Kidney (tissue), 14 donors: Measurements from ENCODE around the gene LRCH3. TPM values are rescaled to one million over a fixed set of nuclear protein-coding genes. Genes with fewer than 3 reads are reported as not detected.

ENCODE experiments used
- DNase-seq, 5 donors: peaks; one replicate each; pipeline ENCODE4 v3.0.0-alpha.2; 2013 to 2020
- FAIRE-seq: peaks from 2 replicates; lab custom pipeline; 2012; peaks lifted over from hg19 to GRCh38; lab: Jason Lieb, UNC
- H3K27ac ChIP-seq, 2 donors: one replicate each; pipeline ENCODE4 v1.7.0; 2013; ENCODE audit warnings: low read depth in 2 of 2, low read length in 2 of 2, inconsistent platforms in 1 of 2
- H3K27me3 ChIP-seq: one replicate; pipeline ENCODE4 v1.7.1; 2013; ENCODE audit warnings: low read length, inconsistent platforms; ENCODE audit not compliant: control insufficient read depth, insufficient read depth
- H3K36me3 ChIP-seq, 3 donors: one replicate each; pipeline versions ENCODE4 v1.7.0 to v1.7.1; 2013; ENCODE audit warnings: low read length in 3 of 3, control low read depth in 1 of 3, inconsistent platforms in 1 of 3; ENCODE audit not compliant: insufficient read depth in 3 of 3, control insufficient read depth in 2 of 3
- H3K4me1 ChIP-seq, 3 donors: one replicate each; pipeline versions ENCODE4 v1.7.0 to v1.7.1; 2013; ENCODE audit warnings: low read length in 3 of 3, inconsistent platforms in 1 of 3, low read depth in 1 of 3; ENCODE audit not compliant: control insufficient read depth in 2 of 3, insufficient read depth in 2 of 3
- H3K4me3 ChIP-seq, 3 donors: one replicate each; pipeline versions ENCODE4 v1.7.0 to v1.8.1; 2013; ENCODE audit warnings: low read length in 3 of 3, control low read depth in 1 of 3, inconsistent platforms in 1 of 3
- H3K9ac ChIP-seq, 3 donors: one replicate each; pipeline versions ENCODE4 v1.7.0 to v1.7.1; 2013; ENCODE audit warnings: low read length in 3 of 3, control low read depth in 1 of 3, inconsistent platforms in 1 of 3
- H3K9me3 ChIP-seq, 3 donors: one replicate each; pipeline versions ENCODE4 v1.7.0 to v1.7.1; 2013; ENCODE audit warnings: low read length in 3 of 3, control low read depth in 1 of 3, inconsistent platforms in 1 of 3; ENCODE audit not compliant: control insufficient read depth in 2 of 3, insufficient read depth in 1 of 3
- intact Hi-C: fragments of 100-400 bp; cut with DNase I; formaldehyde crosslinking; loops from one replicate; pipeline ENCODE4 v1.11.1; 2022
- polyA plus RNA-seq: library from polyadenylated mRNA; stranded (reverse); fragments of 350-450 nt; fragmentation: Illumina TruSeq; extraction: RNeasy Lipid Tissue Mini Kit (QIAGEN cat#74804); gene quantifications from one replicate; pipeline ENCODE4 v1.2.3, GENCODE V29; 2014; ENCODE audit warnings: low read depth, low replicate concordance; ENCODE audit not compliant: insufficient read depth
- total RNA-seq: library from RNA; stranded (reverse); fragmentation: NEBNext Ultra II Directional; extraction: Animal tissue kit (Norgen Biotek cat#: 25700); gene quantifications from one replicate; pipeline ENCODE4 v1.2.1, GENCODE V29; 2021
- TF ChIP-seq, protein P1 (sequence below): IDR thresholded peaks from 3 replicates; pipeline ENCODE4 v1.5.1; 2012; ENCODE audit warnings: mild to moderate bottlenecking, moderate library complexity, borderline replicate concordance; ENCODE audit not compliant: insufficient read depth; ENCODE audit errors: extremely low read depth
- donor health status: control.
- donor health status: control.
- donor health status: control.
- donor health status: control.
- donor health status: control.
- donor health status: DM: yes; HTN: yes; CAD: no.
- donor health status: Normal renal cell carcinoma (clear cell type).

LRCH3 gene
- total and polyA plus RNA-seq, 2 donors from 2014 or later, result 11.6 to 52.0 TPM

DNA sequence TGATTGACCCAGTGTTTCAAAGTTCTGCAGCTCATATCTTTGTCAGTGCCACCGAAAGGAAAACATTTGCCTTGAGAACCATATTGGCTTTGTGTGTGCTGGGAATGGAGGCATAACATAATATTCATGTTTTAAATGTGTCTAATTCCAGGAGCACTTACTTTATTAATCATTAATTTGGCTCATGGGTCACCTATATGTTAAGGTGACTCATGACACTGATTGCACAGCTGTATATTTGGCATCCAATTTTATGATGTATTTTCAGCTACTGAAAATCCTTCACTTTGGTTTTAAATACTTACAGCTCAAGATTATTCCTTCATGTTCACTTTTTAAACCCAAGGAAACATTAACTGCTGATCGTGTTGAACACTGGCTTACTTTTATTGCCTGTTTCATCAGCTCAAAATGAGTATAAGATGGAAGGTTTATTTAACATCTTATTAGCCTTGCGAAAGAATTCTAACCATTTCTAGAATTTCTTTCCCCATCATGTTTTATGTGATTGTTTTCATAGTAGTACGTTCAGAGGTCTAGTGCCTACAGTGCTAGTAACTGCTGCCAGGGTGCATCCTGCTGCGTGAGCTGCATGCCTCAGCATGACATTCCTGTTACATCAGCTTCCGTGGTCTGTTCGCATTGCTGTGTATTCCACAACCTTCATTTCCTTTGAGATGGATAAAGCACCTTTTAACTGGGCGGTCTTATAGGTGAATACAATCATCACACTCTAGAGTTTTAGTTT, 63.7 kb downstream of the LRCH3 start:
- TF ChIP-seq, protein P1, sequence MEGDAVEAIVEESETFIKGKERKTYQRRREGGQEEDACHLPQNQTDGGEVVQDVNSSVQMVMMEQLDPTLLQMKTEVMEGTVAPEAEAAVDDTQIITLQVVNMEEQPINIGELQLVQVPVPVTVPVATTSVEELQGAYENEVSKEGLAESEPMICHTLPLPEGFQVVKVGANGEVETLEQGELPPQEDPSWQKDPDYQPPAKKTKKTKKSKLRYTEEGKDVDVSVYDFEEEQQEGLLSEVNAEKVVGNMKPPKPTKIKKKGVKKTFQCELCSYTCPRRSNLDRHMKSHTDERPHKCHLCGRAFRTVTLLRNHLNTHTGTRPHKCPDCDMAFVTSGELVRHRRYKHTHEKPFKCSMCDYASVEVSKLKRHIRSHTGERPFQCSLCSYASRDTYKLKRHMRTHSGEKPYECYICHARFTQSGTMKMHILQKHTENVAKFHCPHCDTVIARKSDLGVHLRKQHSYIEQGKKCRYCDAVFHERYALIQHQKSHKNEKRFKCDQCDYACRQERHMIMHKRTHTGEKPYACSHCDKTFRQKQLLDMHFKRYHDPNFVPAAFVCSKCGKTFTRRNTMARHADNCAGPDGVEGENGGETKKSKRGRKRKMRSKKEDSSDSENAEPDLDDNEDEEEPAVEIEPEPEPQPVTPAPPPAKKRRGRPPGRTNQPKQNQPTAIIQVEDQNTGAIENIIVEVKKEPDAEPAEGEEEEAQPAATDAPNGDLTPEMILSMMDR, result no peak
- H3K27ac ChIP-seq, result no peak overlapping the region
- H3K9ac ChIP-seq, result no peak overlapping the region
- H3K4me3 ChIP-seq, result no peak overlapping the region
- no peaks in the 10 kb centered on the region for H3K4me1 ChIP-seq
- intact Hi-C loops, result no loop called here
- H3K9me3 ChIP-seq, result no peaks in the 10 kb centered on the region
- H3K27me3 ChIP-seq, result no peaks in the 10 kb centered on the region
- H3K36me3 ChIP-seq, result peaks cover 6 to 23% (median 19%) of the 10 kb centered on the region in 3 donors
- DNase-seq (no peak), FAIRE-seq (no peak)

DNA sequence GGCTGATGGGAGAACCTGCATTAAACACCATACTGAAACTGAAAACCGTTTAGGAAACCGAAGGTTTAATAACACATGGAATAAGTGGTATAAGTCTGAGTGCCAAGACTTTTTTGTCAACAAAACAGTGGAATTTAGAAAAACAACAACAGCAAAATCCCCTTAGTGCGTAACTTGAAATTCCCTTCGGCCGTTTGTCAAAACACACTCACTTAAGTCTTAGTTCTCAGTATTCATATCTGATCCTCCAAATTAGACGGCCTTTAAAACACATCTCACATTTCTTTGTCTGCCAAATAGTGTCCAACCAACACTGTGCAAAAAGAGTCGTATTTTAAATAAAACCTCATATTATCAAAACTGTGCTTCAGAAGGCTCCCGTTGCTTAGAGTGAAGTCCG, 64.5 kb downstream of the LRCH3 start:
- Histone ChIP-seq H3K36me3 (peaks cover 4 to 22% (median 19%) of the 10 kb centered on the region in 3 donors), H3K9me3 (no peaks in the 10 kb centered on the region), H3K27me3 (no peaks in the 10 kb centered on the region), H3K27ac (no peak overlapping the region), H3K4me3 (no peak overlapping the region), H3K4me1 (no peaks in the 10 kb centered on the region), H3K9ac (no peak overlapping the region)
- TF ChIP-seq, protein P1, result no peak
- intact Hi-C loops, result no loop called here
- no peak for DNase-seq
- FAIRE-seq, result no peak

DNA sequence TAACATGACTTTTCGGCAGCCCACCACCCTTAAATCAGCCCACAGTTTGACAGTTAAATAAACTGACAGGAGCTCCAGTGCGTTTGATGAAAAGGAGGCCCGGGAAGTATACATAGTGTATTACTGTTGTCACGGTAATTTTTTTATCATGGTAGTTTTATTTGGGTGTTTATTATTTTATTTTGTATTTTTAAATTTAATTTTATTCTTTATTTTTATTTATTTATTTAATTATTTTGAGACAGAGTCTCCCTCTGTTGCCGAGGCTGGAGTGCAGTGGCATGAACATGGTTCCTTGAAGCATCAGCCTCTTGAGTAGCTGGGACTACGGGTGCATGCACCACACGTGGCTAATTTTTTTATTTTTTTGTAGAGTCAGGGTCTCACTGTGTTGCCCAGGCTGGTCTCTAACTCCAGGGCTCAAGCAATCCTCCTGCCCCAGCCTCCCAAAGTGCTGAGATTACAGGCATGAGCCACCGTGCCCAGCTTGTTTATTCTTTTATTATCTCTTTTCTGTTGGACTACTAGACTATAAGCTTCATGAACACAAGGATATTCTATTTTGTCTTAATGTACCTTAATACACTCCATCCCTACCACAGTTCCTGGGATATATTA, 65.3 kb downstream of the LRCH3 start:
- FAIRE-seq, result no peak
- DNase-seq, result no peak
- intact Hi-C loops, result no loop called here
- Histone ChIP-seq H3K9ac (no peak overlapping the region), H3K4me1 (no peaks in the 10 kb centered on the region), H3K36me3 (peaks cover 4 to 19% (median 18%) of the 10 kb centered on the region in 3 donors), H3K4me3 (no peak overlapping the region), H3K9me3 (no peaks in the 10 kb centered on the region), H3K27ac (no peak overlapping the region), H3K27me3 (no peaks in the 10 kb centered on the region)
- TF ChIP-seq, protein P1, result no peak
